Jurkat, Clone E6-1 (cell line): Measurements from ENCODE around the gene NAA25.

Experiments used
- DNase-seq: peaks from one replicate; pipeline ENCODE4 v3.0.0-alpha.2; 2011; ENCODE audit warnings: low read depth, low spot score
- H3K4me3 ChIP-seq: 2 replicates; pipeline ENCODE4 v1.5.1; 2011; ENCODE audit warnings: mild to moderate bottlenecking, low read length, control low read depth, moderate library complexity

NAA25 gene

DNA sequence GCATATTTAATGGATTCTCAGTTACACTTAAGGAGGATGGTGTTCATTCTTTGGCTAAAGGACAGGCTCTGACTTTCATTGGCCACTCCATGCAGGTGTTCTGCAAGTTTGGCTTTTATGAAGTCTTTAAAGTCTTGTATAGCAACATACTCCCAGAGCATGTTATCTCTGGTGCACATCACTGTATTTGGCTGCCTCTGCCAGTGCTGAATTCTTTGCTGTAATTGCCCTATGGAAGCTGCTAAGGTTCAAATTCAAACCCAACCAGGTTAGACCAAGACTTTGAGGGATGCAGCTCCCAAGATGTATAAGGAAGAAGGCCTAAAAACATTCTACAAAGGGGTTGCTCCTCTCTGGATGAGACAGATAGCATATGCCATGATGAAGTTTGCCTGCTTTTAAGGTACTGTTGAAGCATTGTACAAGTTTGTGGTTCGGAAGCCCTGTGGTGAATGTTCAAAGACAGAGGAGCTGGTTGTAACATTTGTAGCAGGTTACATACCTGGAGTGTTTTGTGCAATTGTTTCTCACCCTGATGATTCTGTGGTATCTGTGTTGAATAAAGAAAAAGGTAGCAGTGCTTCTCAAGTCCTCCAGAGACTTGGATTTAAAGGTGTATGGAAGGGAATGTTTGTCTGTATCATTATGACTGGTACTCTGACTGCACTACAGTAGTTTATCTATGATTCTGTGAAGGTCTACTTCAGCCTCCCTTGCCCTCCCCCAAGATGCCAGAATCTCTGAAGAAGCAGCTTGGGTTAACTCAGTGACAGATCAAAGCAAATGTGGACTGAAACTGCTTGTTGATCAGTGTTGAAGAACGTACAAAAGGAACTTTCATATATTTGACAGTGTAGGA is 115.1 kb downstream of the NAA25 start:
- peak overlapping the region; percentile 46 for H3K4me3 ChIP-seq
- peak; percentile 76 for DNase-seq

- DNase-seq = no peak
- no peak overlapping the region for H3K4me3 ChIP-seq
Observed at GRCh38 chr12:111992464-111992863, 116.1 kb downstream of the NAA25 start.

DNA sequence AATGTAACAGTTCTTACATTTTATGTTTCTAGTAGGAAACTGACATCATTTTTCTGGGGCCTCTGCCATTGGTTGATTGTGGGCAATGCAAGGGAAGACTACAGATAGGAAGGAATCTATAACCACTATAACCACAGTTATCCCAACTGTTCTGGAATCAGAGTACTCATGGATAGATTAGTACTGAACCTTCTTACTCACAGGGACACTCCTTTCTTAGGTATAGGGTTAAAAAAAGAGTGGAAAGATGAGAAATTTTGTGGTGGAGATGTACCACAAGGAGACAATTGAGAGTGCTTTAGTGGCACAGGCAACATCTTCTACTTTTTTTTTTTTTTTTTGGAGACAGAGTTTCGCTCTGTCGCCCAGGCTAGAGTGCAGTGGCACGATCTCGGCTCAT is 116.6 kb downstream of the NAA25 start:
- DNase-seq = no peak

DNA sequence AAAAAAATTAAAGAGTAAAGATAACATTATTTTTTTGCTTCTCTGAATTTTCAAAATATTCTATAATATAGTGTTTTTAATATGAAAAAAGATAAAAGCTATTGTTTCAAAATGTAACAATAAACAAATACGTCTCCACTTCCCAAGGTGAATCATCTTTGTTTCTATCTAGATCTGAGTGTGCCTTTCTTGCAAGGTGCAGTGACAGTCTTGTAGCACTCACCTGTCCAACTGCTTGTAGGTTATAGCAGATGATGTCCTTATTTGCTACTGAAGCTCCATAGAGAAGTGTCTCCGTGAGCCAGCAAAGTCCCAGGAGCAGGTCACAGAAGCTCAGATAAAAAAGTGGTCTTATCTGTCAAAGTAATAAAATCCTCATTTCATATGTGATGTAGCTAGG is 117.0 kb downstream of the NAA25 start:
- no peak for DNase-seq
- no peak overlapping the region for H3K4me3 ChIP-seq

More for the DNA sequence above, 116.6 kb downstream of the NAA25 start:
- H3K4me3 ChIP-seq = no peak overlapping the region

DNA sequence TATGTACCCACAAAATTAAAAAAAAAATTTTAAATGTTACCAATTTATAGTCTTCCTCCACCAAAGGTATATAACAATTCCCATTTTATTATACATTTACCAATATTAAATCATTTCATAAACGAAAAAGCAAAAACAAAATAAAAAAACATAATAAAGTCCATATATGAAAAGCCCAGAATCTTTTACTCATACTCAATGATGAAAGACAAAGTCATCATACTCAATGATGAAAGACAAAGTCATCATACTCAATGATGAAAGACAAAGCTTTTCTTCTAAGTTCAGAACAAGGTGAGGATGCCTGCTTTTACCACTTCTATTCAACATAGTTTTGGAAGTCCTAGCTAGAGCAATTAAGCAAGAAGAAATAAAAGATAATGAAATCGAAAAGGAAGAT is 123.8 kb downstream of the NAA25 start:
- no peak for DNase-seq
- H3K4me3 ChIP-seq = no peak overlapping the region

DNA sequence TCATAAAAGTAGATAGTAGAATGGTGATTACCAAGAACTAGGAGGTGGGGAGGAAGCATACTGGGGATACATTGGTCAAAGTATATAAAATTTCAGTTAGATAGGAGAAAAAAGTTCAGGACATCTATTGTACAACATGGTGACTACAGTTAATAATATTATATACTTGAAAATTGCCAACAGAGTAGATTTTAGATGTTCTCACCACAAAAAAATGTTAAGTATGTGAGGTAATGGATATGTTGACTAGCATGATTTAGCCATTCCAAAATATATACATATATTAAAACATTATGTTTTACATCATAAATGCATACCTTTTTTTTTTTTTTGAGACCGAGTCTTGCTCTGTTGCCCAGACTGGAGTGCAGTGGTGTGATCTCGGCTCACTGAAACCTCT is 126.6 kb downstream of the NAA25 start:
- H3K4me3 ChIP-seq = no peak overlapping the region
- no peak for DNase-seq

- H3K4me3 ChIP-seq = no peak overlapping the region
- no peak for DNase-seq
Observed at GRCh38 chr12:111980598-111980997, 128.0 kb downstream of the NAA25 start.

DNA sequence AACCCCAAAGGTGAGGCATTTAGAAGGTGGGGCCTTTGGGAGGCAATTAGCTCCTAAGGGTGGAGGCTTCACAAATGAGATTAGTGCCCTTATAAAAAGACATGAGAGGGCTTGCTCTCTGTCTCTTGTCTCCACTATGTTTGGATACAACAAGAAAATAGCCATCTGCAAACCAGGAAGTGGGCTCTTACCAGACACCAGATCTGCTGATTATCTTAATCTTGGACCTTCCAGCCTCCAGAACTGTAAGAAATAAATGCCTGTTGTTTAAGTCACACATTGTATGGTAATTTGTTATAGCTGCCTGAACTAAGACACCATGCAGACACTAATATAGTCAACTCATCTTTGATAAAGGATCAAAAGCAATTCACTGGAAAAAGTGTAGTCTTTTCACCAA is 130.0 kb downstream of the NAA25 start:
- DNase-seq = no peak

DNA sequence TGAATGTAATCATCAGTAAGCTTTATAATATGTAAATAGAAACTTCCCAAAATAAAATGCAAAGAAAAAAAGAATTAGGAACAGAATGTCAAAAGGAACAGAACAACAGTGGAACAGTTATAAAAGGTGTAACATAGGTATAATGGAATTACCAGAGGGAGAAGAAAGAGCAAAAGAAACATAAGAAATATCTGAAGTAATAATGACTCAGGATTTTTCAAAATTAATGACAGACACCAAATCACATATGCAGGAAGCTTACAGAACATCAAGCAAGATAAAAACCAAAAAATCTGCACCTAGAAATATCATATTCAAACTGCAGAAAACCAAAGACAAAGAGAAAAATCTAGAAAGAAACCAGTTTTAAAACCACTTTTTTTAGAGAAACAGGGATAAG is 131.7 kb downstream of the NAA25 start:
- no peak overlapping the region for H3K4me3 ChIP-seq
- DNase-seq = no peak

More for the DNA sequence above, 130.0 kb downstream of the NAA25 start:
- H3K4me3 ChIP-seq = no peak overlapping the region
